ENCODE measurements around the gene PIF1.
A peak's percentile ranks its signal among the peaks of the same experiment; 100 is the strongest.
"Not testable (repeated sequence)": the region's sequence is repeated elsewhere in the genome, so short reads cannot be mapped to it uniquely, and the experiment has no call there.

PIF1 gene

DNA sequence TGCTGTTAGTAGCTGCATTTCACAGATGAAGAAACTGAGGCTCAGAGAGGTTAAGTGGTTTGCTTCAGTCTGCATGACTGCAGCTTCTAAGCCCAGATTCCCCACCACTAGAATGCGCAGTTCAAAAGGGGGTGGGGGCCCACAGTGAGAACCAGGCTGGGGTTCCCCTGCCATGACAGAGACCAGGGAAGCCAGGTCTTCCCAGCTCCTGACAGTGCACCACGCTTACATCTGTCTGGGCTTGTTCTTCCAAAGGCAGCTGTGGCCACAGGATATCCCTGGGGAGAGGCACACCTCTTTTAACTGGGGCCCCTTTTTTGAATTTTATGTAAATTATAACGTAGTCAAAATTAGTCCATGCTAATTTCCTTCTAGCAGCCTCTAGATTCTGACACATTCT, 21.6 kb upstream of the PIF1 start:
- no peak for DNase-seq

DNA sequence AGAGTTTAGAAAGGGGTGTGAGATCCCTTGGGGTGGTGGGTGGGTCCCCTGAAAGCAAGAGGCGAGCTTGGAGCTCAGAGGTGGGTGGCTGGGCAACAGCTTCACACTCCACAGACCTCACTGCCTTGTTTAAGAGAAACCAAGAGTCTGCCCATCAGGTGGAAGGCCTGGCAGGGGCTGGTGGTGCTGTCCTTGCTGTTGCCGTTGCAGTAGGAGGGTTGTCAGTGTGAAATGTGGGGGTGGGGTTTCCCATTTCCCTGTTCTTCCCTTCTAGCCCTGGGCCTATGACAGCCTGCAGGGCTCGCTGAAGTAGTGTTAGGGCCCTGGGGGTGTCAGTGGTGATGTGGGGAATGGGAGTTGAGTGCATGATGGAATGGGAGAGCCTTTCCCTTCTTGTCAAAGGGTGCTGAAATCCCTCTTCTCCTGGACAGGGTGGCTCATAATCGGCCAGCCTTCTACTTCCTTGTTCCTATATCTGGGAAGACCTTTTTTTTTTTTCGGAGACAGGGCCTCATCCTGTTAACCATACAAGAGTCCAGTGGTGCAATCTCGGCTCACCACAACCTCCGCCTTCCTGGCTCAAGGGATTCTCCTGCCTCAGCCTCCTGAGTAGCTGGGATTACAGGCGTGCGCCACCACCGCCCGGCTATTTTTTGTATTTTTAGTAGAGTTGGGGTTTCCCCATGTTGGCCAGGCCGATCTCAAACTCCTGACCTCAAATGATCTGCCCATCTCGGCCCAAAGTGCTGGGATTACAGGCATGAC, 20.6 kb upstream of the PIF1 start:
- no peak for DNase-seq

- DNase-seq: no peak
Observed at GRCh38 chr15:64845183-64845611, 19.8 kb upstream of the PIF1 start.

DNA sequence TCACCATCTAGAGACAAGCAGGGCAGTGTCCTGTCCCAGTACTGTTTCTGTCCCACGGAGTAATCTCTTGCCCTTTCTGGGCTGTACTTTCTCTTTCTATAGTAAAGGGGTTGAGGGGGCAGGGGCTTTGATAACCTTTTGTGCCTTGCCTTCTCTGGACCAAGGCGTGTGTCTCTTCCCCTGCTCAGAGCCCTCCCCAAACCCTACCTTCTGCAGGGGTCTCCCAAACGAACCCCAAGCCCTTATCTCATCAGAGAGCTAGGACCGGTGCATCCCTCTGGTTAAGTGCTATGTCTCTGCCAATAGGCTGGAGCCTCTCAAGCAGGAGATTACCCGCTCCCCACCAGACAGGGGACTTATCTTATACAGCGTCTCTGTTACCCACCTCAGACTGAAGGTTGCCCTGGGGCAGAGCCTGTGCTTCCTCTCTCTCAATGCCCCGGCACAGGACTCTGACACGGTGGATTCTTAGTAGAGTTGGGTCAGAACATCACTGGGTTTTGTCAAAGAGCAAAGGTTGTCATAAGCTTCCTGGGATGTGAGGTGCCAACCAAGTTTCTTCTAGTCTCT, 19.2 kb upstream of the PIF1 start:
- DNase-seq: no peak

DNA sequence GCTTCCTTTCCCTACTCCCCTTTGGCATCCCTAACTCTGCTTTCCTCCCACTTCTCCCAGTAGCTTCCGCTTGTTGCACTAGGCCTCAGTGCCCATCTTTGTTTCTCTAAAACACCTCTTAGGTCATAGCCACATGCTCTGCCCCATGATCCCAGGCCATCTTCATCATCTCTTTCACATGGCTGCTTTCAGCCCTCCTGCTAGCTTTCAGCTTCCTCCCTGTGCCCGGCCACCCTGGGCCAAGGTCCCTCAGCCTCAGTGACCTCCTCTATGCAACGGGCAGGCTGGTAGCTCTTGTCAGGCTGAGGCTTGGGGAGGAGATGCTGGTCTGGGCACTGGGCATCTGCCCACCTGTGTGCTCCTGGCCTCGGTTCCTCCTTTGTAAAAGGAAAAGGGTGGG, 18.5 kb upstream of the PIF1 start:
- DNase-seq: no peak

DNA sequence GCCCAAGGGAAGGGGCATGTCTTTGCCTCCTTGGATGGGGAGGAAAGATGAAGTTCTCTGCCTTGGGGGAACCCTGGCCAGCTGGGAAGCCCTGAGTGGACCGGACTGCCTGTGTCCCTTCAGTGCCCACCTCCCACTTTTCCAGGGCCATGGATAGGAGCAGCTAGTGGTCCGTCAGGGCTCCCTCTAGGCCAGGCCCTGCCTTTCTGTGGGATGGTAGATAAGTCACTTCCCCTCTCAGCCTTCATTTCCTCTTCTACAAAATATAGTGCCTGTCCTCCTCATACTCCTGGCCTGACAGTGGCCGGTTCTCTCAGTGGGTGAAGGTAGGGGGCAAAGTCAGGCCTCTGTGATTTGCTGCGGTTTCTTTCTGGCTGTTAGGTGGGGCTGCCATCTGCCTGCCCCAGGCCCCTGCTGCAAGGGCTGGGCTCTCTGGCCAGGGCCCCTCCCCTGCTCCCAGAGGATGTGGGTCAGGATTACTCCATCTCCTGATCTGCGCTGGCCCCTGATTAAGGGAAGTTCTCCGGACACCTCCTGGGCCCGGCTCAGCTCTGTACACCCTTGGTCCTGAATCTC, 17.6 kb upstream of the PIF1 start:
- no peak for DNase-seq

DNA sequence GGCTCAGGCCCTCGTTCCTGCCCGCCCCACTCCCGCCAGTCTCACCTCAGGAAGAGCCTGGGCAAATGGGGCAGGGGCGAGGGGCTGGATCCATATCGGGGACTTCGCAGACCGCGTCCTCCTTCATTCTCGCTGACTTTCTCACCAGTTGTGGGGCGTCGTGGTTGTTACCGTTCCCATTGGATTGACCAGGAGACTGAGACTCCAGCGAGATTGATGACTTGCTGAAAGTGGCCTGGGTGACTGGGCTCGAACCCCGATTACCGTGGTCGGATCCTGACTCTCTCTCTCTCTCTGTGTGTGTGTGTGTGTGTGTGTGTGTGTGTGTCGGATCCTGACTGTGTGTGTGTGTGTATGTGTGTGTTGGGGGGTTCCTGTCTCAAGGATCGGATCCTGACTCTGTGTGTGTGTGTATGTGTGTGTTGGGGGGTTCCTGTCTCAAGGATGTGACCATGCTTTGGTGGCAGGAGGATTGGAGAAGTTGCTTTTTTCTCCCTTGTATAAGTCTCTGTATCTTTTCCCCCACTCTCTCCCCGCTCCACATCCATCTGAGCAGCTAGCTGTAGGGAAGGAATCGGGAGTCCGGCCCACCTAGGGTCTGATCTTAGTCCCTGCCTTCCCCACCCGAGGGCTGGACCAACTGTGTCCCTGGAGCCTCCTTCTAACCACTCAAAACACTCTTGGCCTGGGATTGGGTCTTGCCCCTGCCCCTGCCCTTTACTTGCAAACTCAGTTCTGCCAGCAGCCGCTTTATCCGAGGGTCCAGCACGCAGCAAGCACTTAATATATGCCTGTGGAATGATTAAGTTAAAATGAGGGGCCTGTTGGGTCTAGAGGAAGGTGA, 16.9 kb upstream of the PIF1 start:
- no peak for DNase-seq

DNA sequence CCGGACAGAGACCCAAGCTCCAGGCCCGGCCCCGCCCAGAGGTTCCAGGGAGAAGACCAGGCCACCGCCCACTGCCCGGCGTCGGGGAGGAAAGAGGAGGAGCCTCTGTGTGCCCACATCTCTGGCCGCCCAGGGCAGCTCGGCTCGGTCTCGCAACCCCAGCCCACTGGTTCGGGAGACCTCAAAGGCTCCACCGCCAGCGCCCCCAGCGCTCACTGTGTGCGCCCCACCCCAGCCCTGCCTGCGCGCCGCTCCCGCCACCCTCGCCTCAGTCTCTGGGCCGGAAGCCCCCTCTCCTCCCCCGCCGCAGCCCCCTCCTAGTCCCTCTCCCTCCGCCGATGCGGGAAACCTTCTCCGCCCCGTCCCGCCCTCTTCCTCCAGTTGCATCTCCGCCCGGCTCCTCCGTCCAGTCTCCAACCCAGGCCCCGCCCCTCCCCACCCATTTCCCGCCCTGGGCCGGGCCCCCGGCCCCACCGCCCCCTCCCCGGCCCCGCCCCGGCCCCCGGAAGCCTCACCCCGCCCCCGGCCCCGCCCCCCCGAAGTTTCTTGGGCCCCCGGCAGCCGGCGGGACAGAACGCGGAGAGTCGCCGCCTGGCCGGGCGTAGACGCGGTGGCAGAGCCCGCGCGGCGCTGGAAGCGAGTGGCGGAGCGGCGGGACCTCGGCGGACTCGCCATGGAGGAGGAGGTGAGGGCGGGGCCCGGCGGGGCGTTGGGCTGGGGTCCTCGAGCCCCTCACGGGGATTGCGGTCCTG, 16.1 kb upstream of the PIF1 start, which contains the start of gene PLEKHO2:
PLEKHO2 (plus strand) TSS at position 572 of the 752 bp plus-strand sequence; CDS start at position 674, 102 bp downstream.
- DNase-seq: peak; percentile 86

- no peak for DNase-seq
Observed at GRCh38 chr15:64841060-64841343, 15.6 kb upstream of the PIF1 start.

DNA sequence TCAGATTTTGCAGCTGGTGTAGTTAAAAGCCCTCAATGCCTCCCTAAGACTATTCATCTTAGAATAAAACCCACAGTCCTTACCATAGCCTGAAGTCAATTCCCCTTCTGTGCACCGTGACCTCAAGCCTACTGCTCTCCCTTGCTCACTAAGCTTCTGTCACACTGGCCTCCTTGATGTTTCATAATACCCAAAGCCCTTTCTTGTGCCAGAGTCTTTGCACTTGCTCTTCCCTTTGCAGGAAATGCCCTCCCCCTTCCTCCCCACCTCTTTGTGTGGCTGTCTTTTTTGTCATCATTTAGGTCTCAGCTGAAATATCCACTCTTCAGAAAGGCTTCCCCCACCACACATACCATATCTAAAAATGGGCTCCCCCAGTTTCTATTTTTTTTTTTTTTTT, 12.1 kb upstream of the PIF1 start:
- DNase-seq: no peak

DNA sequence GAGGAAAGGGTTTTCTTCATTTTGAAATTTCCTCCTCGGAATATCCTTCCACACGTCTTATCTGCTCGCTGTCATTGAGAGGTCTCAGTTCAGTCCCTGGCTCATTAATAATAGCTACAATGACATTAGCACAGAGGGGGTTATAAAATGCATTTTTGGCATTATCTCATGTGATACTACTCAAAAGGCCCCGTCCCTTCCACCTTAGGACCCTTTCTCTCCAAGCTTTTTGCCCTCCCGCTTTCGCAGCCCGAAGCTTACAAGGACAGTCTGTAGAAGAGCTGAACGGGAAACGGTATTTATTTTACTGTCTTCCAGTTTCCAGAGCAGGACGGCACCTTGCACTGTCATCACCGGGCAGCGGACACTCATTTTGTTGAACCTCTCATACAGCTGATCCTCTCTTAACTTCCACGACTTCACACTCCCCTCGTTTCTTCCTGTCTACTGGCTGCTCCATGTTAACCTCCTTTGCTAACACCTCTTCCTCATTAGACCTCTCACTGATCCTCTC, 10.6 kb upstream of the PIF1 start:
- DNase-seq: no peak

DNA sequence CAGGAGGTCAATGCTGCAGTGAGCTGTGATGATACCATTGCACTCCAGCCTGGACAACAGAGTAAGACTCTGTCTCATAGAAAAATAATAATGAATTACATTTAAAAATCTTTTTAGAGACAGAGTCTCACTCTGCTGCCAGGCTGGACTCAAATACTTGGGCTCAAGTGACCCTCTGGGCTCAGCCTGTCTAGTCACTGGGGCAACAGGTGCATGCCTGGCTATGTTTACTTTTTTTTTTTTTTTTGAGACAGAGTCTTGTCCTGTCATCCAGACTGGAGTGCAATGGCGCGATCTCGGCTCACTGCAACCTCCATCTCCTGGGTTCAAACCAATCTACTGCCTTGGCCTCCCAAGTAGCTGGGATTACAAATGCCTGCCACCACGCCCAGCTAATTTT, 8.2 kb upstream of the PIF1 start:
- no peak for DNase-seq

- no peak for DNase-seq
Observed at GRCh38 chr15:64828985-64829384, 3.5 kb upstream of the PIF1 start.

- DNase-seq: no peak
Observed at GRCh38 chr15:64824929-64825430, 467 bp downstream of the PIF1 start.

- no peak for DNase-seq
Observed at GRCh38 chr15:64816452-64816851, 9.0 kb downstream of the PIF1 start.

DNA sequence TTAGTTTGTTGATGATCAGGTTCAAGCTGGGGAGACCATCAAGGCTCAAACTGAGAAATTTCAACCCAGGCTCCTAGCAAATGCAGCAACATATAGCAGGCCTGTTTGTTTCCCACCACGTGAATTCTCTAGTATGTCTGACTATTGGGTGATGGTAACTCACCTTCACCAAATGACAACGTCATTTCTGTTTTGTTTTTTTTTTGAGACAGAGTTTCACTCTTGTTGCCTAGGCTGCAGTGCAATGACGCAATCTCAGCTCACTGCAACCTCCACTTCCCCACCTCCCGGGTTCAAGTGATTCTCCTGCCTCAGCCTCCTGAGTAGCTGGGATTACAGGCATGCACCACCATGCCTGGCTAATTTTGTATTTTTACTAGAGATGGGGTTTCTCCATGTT, 10.5 kb downstream of the PIF1 start:
- not testable (repeated sequence) for DNase-seq

DNA sequence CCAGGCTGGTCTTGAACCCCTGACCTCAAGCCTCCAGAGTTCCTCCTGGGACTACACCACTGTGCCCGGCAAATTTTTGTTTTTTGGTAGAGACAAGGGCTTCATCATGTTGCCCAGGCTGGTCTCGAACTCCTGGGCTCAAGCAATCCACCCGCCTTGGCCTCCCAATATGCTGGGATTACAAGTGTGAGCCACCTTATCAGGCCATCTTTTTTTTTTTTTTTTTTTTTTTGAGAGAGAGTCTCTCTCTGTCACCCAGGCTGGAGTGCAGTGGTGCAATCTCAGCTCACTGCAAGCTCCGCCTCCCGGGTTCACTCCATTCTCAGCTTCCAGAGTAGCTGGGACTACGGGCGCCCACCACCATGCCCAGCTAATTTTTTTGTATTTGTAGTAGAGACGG, 11.2 kb downstream of the PIF1 start:
- DNase-seq: not testable (repeated sequence)

- DNase-seq: no peak
Observed at GRCh38 chr15:64813075-64813474, 12.4 kb downstream of the PIF1 start.

GRCh38 chr15:64810497-64811326, 14.7 kb downstream of the PIF1 start:
- no peak for DNase-seq

DNA sequence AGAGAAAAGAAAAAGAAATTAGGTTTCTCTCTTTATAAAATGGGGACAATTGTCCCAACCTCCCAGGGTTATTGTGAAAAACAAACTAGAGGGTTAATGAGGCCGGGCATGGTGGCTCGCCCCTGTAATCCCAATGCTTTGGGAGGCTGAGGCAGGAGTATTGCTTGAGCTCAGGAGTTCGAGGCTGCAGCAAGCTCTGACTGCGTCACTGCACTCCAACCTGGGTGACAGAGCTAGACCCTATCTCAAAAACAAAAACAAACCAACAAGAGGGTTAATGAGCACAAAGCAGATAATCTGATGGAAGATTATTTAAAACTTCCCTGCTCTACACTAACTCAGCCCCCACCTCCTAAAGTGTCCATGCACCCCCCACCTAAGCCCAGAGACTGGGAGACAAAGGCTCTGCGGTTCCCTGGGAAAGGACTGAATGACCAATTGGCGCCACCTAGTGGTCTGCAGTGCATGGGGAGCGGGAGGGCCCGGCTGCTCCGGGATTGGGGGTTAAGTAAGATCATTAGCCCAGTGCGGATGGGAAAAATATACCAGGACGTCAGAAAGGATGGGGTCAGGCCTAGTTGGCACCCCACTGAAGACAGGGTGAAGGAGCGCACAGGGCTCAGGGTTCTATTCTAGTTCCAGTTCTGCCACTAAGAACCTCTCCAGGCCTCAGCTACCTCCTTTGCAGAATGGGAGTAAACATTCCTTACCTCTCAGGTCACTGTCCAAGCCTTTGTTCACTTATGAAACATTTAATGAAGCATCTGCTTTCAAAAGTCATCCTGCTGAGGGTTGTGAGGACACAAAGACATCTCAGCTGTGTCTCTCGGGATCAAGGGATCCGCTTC, 15.6 kb downstream of the PIF1 start:
- peak; percentile 65 for DNase-seq

Measured in NCI-H345 (cell line).